T-helper 1 cell treated with Interleukin-12 subunit alpha and Interleukin-12 subunit beta and Interleukin-4 antibody, amounts not matched to agents 30 μg/mL and 1 μg/mL, for 36 hours (primary cell): ENCODE data around the gene KRT86.
"Not testable (repeated sequence)": the region's sequence is repeated elsewhere in the genome, so short reads cannot be mapped to it uniquely, and the experiment has no call there.

Experiments used
- H3K27ac Mint-ChIP-seq: one replicate; pipeline ENCODE4 v1.8.0; 2021; ENCODE audit warnings: mild to moderate bottlenecking, mixed read lengths
- H3K27me3 Mint-ChIP-seq: one replicate; pipeline ENCODE4 v1.8.0; 2021; ENCODE audit warnings: low read depth, mixed read lengths
- H3K36me3 Mint-ChIP-seq: one replicate; pipeline ENCODE4 v1.8.0; 2021; ENCODE audit warnings: low read depth, mixed read lengths
- H3K4me1 Mint-ChIP-seq: one replicate; pipeline ENCODE4 v1.8.0; 2021; ENCODE audit warnings: low read depth, mixed read lengths
- H3K4me3 Mint-ChIP-seq: one replicate; pipeline ENCODE4 v1.8.0; 2021; ENCODE audit warnings: mild to moderate bottlenecking, moderate library complexity, mixed read lengths
- H3K9me3 Mint-ChIP-seq: one replicate; pipeline ENCODE4 v1.8.0; 2021; ENCODE audit warnings: mixed read lengths

KRT86 gene

GRCh38 chr12:52280796-52281560 is 6.5 kb downstream of the KRT86 start:
- peaks cover 40% of the 10 kb centered on the region for H3K27me3 Mint-ChIP-seq
- no peaks in the 10 kb centered on the region for H3K36me3 Mint-ChIP-seq
- peaks cover 10% of the 10 kb centered on the region for H3K4me1 Mint-ChIP-seq
- H3K9me3 Mint-ChIP-seq: no peaks in the 10 kb centered on the region
- no peak overlapping the region for H3K4me3 Mint-ChIP-seq
- no peak overlapping the region for H3K27ac Mint-ChIP-seq

DNA sequence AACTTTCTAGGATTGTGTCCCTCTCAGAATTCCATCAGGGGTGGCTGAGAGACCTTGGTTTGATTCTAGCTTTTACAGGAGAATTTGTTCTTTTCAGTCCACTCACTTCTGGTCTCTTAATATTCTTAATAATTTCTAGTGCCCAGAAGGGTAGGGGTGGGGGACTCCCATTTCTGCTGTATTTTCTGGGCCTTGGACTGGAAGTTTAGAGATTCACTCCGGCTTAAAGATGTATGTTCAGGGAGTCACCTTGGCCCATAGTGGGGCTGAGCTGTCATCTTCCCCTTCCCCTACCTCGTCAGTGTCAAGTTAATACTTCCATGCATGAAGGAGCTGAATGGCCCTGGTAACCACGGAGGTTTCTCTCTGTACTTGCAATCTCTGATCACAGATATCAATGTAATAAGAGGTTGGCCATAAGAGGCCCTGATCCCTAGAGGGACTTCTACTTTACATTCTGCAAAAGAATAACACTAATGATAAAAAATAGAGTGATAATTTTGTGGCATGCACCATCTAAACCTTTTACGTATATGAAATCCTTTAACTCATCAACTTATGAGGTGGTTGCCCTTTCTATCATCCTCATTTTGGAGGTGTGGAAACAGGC is 10.2 kb downstream of the KRT86 start:
- Mint-ChIP-seq H3K36me3 (no peaks in the 10 kb centered on the region), H3K27ac (no peak overlapping the region), H3K27me3 (peaks cover 11% of the 10 kb centered on the region), H3K4me3 (no peak overlapping the region), H3K9me3 (no peaks in the 10 kb centered on the region), H3K4me1 (peaks cover 6% of the 10 kb centered on the region)

- no peak overlapping the region for H3K27ac Mint-ChIP-seq
- no peak overlapping the region for H3K4me3 Mint-ChIP-seq
- peaks cover 5% of the 10 kb centered on the region for H3K27me3 Mint-ChIP-seq
- H3K9me3 Mint-ChIP-seq: no peaks in the 10 kb centered on the region
- H3K4me1 Mint-ChIP-seq: peaks cover 6% of the 10 kb centered on the region
- H3K36me3 Mint-ChIP-seq: no peaks in the 10 kb centered on the region
Measured at GRCh38 chr12:52285172-52285745, 10.8 kb downstream of the KRT86 start.

DNA sequence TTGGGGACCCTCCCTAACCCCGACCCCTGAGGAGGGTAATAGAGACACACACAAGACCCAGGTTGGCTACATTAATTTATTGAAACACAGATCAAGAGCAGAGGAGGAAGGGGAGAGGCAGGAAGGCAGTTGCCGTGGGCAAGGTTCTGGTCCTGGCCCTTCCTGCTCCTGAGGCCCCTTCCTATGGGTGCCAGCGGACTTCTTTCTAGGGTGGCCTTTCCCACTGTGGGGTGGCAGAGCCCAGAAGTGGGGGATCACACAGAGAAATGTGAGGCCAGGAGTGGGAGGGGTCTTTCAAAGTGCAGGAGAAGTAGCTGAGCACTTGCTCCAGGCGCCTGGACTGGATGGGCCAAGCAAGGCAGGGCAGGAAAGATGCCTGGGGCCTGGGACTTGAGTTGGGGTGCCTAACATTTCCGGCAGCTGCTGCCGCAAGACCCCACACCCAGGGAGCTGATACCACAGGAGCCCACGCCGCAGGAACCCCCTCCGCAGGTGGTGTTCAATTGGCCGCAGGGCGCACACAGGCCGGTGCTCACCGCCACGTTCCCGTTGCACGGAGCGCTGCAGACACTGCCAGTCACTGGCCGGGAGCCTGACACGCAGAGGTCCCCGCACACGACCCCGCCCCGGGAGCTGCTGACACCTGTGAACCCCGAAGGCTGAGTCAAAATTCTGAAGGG is 11.5 kb downstream of the KRT86 start:
- Mint-ChIP-seq H3K4me1 (peaks cover 6% of the 10 kb centered on the region), H3K4me3 (no peak overlapping the region), H3K27me3 (peaks cover 3% of the 10 kb centered on the region), H3K36me3 (no peaks in the 10 kb centered on the region), H3K27ac (no peak overlapping the region), H3K9me3 (no peaks in the 10 kb centered on the region)

DNA sequence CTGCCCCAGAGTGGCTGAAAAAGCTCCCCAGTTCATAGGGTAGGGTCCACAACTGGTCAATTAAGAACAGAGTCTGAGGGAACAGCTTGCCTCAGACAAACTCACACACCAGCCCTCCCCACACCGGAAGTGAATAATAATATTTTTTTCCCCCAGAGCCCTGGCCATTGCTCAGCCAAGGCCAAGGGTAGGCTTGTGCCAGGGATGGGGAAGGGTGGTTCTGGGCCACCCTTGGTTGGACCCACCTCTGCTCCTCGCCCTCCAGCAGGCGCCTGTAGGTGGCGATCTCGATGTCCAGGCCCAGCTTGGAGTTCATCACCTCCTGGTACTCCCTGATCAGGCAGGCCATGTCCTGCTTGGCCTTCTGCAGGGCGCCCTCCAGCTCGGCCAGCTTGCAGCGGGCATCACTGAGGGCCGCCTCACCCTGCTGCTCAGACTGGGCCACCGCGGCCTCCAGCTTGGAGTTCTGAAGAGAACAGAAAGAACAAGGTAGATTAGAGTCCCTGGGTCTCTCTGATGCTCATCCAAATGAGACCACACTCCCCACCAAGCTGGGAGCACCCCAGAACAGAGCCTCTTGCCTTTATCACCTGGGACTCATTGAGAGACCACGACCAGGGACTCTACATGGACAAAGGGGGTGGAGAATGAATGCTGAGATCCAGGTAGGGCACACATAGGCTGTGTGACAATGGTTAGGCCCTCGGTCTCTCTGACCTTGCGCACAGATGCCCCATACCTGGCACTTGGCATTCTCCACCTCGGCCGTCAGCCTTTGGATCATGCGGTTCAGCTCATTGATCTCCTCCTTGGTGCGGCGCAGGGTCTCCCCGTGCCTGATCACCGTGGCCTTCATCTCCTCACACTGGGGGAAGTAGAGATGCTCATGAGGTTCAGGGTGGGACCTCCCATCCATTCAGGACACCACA is 12.7 kb downstream of the KRT86 start:
- H3K9me3 Mint-ChIP-seq, H3K27ac Mint-ChIP-seq, H3K36me3 Mint-ChIP-seq, H3K4me3 Mint-ChIP-seq, H3K4me1 Mint-ChIP-seq: not testable (repeated sequence)
- H3K27me3 Mint-ChIP-seq: peaks cover 11% of the 10 kb centered on the region

DNA sequence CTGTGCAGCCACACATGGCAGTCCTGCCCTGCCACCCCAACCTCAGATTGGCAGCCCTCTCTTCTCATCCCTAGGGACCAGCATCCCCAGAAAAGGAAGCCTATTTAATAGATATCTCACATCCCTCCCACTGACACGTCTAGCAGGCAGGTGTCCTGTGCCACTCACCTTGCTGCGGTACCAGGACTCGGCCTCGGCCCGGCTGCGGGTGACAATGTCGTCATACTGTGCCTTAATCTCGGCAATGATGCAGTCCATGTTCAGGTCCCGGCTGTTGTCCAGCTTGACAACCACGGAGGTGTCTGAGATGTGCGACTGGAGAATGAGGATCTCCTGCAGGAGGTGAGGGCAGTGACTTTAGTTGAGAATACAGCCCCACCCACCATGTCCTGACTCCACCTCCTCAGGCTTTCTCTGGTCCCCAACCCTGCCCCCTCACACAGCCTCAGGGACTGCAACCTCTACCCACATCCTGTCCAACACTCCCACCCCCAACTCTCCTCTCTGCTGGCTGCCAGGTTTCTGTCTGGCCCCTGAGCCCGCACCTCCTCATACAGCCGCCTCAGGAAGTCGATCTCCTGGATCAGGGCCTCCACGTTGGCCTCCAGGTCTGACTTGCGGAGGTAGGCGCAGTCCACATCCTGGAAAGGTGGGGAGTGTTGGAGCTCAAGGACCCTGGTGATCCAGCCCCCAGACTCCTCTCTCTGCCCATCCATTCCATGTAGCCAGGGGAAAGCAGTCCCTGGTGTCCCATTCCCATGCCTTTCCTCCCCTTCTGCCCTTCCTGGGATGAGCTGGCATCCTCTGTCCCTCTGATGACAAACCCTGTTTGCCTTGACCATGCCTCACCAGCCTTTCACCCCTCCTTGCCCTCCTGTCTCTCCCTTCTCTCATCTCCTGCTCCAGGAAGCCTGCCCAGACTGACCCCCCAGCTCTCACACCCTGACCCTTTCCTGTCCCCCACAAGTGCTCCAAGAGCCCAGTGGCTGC is 13.7 kb downstream of the KRT86 start:
- H3K9me3 Mint-ChIP-seq, H3K36me3 Mint-ChIP-seq, H3K4me3 Mint-ChIP-seq, H3K27ac Mint-ChIP-seq, H3K4me1 Mint-ChIP-seq: not testable (repeated sequence)
- peaks cover 17% of the 10 kb centered on the region for H3K27me3 Mint-ChIP-seq

DNA sequence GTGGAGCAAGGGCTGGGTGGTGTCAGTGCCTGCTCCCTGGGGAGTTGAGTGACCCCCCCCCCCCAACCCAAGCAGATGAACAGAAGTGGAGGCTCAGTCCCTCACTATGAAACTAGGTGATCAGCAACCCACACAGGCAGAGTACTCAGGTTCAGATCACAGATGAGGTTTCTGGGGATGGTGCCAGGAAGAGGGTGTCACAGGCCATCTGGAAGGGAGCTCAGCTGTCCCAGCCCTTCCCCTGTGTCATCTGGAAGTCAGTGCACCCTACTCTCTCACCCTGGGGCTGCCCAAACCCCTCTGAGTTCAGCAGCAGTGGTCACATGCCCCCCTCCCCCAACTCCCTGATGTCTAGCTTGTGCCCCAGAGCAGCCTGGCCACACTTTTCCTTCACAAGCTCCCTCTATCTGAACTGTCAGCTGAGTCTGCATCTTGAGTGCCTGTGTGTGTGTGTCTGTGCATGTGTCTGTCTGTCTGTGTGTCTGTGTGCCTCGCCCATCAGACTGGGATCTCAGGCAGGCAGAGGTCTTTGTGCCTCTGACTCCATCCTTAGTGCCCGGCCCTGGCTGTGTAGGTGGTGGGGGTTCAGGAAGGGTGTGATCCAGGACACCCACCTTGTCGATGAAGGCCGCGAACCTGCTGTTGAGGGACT is 16.2 kb downstream of the KRT86 start:
- H3K27ac Mint-ChIP-seq, H3K36me3 Mint-ChIP-seq, H3K4me3 Mint-ChIP-seq, H3K9me3 Mint-ChIP-seq: not testable (repeated sequence)
- Mint-ChIP-seq H3K27me3 (peaks cover 27% of the 10 kb centered on the region), H3K4me1 (peaks cover 10% of the 10 kb centered on the region)

GRCh38 chr12:52291267-52291935 is 17.0 kb downstream of the KRT86 start, which contains the start of gene KRT81:
KRT81 (minus strand) TSS chr12:52291534; CDS start chr12:52291465, 69 bp downstream.
- Mint-ChIP-seq H3K4me3 (no peak within 1 kb of the TSS), H3K27ac (no peak within 1 kb of the TSS), H3K9me3 (no peaks in the 10 kb centered on the region), H3K4me1 (peaks cover 13% of the 10 kb centered on the region), H3K36me3 (no peaks in the 10 kb centered on the region), H3K27me3 (peaks cover 32% of the 10 kb centered on the region)

- Mint-ChIP-seq H3K36me3 (peaks cover 2% of the 10 kb centered on the region), H3K9me3 (no peaks in the 10 kb centered on the region), H3K4me1 (peaks cover 6% of the 10 kb centered on the region), H3K4me3 (no peak overlapping the region), H3K27me3 (peaks cover 51% of the 10 kb centered on the region), H3K27ac (no peak overlapping the region)
Measured at GRCh38 chr12:52293926-52294325, 19.5 kb downstream of the KRT86 start.

DNA sequence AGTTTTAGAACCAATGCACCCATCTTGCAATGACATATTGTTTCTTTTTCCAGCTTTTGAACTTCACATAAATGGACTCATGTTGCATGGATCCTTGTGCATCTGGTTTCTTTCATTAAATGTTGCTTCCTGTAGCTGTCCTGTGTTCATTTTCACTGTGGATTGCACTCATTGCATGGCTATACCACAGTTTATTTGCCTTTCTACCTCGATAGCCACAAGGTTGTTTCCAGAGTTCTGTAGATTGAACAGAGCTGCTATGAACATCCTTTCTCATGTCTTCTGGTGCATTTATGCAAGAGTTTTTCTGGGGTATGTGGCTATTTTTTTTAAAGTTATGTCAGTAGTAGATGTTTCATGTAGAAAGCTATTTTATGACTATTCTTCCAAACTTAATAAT is 20.4 kb downstream of the KRT86 start:
- Mint-ChIP-seq H3K9me3 (no peaks in the 10 kb centered on the region), H3K27ac (no peak overlapping the region), H3K36me3 (peaks cover 2% of the 10 kb centered on the region), H3K27me3 (peaks cover 59% of the 10 kb centered on the region), H3K4me3 (no peak overlapping the region), H3K4me1 (peaks cover 6% of the 10 kb centered on the region)

GRCh38 chr12:52295663-52296062 is 21.2 kb downstream of the KRT86 start:
- no peak overlapping the region for H3K27ac Mint-ChIP-seq
- H3K36me3 Mint-ChIP-seq: peaks cover 2% of the 10 kb centered on the region
- peaks cover 6% of the 10 kb centered on the region for H3K4me1 Mint-ChIP-seq
- no peak overlapping the region for H3K4me3 Mint-ChIP-seq
- H3K9me3 Mint-ChIP-seq: no peaks in the 10 kb centered on the region
- peaks cover 61% of the 10 kb centered on the region for H3K27me3 Mint-ChIP-seq

GRCh38 chr12:52296572-52297215 is 22.2 kb downstream of the KRT86 start:
- Mint-ChIP-seq H3K27me3 (peaks cover 57% of the 10 kb centered on the region), H3K27ac (no peak overlapping the region), H3K9me3 (no peaks in the 10 kb centered on the region), H3K36me3 (peaks cover 2% of the 10 kb centered on the region), H3K4me3 (no peak overlapping the region), H3K4me1 (peaks cover 6% of the 10 kb centered on the region)
